Stimulated activated CD4-positive, alpha-beta T cell treated with anti-CD3 and anti-CD28 coated beads, TNF-alpha, amount 100 ng/mL, for 1 hour (primary cell): Measurements from ENCODE around the gene PPM1M.
A peak's percentile ranks its signal among the peaks of the same experiment; 100 is the strongest.

Experiments
- DNase-seq, 3 donors: peaks; one replicate each; pipeline ENCODE4 v3.0.0-alpha.2; 2020; ENCODE audit warnings: low read depth in 3 of 3, low spot score in 1 of 3

PPM1M gene

GRCh38 chr3:52216585-52217408 lies 28.8 kb upstream of the PPM1M start:
- peak in 2 of 3 donors; percentile 40 to 45 for DNase-seq

DNA sequence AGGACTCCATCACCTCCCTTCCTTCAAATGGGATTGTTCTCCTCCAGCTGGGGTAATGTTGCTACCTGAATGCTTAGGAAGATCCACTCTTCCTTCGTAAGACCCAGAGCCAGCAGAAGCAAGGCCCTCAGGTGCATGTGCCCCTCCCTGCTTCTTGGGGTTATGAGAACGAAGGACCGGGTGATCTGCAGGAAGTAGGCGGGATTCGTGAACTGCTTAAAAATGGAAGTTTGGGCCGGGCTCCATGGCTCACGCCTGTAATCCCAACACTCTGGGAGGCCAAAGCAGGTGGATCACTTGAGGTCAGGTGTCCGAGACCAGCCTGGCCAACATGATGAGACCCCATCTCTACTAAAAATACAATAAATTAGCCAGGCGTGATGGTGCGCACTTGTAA lies 28.2 kb upstream of the PPM1M start:
- no peak for DNase-seq

DNA sequence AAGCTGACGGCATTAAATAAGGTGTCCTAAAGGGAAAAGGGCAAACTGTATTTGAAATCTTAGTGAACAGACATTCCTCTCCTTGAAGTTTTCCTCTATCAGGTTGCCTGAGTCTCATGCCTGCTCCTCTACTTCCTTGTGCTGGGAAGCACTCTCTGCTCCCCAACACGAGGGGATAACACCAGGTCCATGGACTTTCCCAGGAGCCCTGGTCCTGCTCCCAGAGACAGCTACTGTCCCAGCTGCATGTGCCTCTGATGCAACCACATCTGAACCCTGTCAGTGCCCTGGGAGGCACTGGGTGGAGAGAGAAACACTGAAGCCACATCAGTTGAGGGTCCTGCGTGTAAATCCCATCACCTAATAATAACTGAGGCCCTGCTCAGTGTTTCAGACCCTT lies 27.5 kb upstream of the PPM1M start:
- DNase-seq = no peak

GRCh38 chr3:52218454-52218853 lies 27.1 kb upstream of the PPM1M start:
- DNase-seq = no peak

DNA sequence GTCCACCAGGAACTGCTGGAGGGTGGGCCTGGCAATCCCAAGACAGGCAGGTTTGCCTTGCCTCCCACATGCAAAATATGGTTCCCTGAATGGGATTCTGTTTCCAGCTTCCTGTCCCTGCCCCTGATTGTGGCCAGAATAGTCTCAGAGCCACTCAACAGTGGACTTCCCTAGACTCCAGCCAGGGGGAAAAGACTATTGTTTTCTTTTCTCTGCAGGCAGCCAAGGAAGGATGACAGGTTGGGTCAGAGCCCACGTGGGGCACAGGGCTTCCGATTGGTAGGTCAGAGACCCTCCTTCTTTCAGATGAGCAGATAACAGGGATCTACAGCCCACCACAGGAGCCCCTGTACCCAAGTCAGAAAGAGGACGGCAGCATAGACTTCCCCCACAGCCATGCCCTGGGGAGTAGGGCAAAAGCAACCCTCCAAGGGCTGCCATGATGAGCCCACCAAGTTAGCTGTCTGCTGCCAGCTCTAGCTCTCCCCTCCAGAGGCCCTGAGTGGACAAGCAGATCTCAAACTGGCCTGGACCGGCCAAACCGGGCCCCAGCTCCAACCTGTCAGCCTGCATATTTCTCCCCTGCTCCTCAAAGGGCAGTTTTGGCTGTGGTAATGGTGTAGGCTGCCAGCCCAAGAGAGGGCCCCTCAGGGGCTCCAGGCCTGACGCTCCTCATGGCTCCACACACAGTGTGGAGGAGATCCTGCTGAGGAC lies 26.5 kb upstream of the PPM1M start:
- DNase-seq = no peak

- DNase-seq = peak; percentile 71 to 89 (median 80)
These were observed 25.1 kb upstream of the PPM1M start for GRCh38 chr3:52220380-52221026.

DNA sequence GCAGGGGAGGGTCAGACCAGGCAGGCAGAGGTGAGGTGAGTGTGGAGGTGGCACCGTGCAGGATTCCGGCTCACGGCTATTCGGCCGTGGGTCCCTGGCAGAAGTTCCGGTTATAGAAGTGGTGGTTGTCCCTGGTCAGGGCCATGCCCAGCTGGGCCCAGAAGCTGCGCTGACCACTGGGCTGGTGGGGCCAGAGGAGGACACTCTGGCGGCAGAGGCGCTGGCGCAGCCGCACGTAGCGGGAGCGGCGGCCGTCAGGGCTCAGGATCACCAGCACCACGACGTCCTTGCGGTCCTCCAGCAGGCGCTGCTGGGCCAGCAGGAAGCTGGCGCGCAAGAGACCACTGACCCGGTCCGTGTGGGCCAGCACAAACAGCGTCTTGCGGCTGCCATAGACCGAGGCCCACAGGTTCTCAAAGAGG lies 24.4 kb upstream of the PPM1M start:
- no peak for DNase-seq

DNA sequence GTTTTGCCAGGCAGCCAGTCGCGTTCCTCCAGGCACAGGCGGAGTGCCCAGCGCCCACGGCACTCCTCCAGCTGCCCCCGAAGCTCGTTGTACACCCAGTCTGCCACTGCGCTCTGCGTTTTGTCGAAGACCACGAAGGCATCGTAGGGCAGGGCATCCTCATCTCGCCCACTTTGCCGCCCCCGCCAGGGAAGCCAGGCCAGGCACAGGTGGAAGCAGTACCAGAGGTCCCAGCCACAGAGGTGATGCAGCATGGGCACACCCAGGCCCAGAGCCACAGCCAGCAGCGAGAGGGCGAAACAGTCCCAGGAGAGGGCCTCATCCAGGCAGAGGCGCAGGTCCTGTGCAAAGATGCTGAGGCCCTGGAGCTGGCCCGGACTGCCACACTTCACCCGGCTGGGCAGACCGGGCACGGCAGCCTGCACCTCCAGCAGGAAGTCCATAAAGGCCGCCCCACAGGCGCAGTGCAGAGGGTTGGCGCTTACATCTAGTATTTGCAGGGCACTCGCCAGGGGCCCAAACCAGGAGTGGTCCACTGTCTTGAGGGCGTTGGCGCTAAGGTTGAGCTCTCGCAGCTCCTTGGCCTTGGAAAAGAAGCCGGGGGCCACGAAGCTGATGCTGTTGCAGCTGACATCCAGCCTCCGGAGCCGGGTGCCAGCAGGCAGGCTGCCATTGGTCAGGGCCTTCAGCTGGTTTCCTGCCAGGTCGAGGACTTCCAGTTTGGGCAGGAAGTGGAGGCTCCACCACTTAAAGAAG lies 23.8 kb upstream of the PPM1M start:
- no peak for DNase-seq

GRCh38 chr3:52222319-52223221 lies 23.0 kb upstream of the PPM1M start:
- no peak for DNase-seq

DNA sequence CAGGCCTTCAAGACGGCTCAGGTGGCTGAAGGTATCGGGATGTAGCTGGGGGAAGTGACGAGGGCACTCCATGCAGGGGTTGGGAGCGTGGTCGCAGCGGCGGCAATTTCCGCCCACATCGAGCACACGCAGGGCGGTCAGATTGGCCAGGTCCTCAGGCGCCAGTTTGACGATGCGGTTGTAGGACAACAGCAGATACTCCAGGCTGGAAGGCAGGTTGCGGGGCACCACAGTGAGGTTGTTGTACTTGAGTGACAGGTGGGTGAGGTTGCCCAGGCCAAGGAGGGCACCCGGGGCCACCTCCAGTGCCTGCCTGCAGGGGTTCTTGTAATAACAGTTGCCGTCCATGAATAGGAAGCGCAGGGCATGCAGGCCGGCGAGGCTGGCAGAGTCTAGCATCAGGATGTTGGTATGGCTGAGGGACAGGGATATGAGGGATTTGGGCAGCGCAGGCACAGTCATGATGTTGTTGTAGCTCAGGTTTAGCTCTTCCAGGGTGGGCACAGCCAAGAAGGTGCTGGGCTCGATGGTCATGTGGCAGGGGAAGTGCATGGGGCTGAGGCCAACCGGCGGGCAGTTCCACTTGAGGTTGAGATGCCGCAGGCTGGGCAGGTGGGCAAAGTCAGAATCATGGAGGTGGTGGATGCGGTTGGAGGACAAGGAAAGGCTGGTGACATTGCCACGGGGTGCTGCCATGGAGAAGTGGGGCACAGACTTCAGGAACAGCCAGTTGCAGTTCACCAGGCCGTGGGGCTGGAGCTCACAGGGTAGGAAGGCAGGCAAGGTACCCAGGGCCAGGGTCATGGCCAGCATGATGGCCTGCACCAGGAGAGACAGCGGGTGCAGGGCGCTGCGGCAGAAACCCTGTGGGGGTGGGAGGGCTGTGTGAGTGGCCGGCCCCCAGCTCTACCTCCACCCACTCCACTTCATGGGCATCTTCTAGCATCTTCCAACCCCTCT lies 21.8 kb upstream of the PPM1M start:
- no peak for DNase-seq

- DNase-seq = no peak
These were observed 19.9 kb upstream of the PPM1M start, which contains the start of gene TLR9 for GRCh38 chr3:52225452-52226228. Gene TLR9, minus strand, starts transcription at chr3:52225645. Its CDS starts 116 bp downstream, at chr3:52225529.

DNA sequence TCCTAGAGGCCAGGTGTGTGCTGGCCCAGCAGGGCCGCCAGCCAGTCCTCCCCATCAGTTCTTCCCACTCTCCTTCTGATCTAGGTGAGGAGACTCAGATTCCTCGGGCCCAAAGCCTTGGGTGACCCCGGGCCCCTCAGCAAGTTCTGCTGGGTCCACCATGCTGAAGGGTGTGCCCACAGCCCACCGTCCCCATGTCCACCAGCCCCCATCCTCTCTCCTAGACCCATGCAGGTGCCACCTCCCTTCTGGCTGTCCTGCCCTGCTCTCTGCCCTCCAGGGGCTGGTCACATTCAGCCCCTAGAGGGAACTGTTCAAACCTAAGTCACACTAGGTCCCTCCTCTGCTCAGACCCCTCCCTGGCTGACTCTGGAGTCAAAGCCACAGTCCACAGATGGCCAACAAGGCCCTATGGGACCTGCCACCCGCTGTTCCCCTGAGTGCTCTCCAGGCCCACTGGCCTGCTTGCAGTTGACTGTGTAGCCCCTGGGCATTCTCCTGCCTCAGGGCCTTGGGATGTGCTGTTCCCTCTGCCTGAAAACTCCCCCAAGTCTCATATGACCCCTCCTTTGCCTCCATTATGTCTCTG lies 19.2 kb upstream of the PPM1M start:
- no peak for DNase-seq

DNA sequence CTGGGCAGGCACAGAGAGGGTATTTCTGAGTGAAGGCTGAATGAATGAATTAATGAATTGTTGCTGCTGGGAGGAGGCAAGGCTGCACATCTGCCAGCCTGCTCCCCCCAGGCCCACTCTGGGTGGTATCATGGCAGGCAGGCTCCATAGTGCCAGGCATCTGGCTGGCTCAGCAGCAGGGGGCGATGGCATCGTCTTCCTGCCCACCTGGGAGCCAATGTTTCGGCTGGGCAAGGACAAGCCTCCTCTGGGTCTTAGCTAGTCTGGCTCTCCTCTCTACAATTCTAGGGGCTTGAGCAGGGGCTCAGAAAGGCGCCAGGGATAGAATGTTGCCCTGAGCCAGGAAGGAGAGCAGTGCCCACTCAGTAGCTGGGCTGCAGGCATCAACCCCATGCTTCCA lies 18.4 kb upstream of the PPM1M start:
- no peak for DNase-seq

- DNase-seq = no peak
These were observed 17.8 kb upstream of the PPM1M start for GRCh38 chr3:52227766-52228165.

DNA sequence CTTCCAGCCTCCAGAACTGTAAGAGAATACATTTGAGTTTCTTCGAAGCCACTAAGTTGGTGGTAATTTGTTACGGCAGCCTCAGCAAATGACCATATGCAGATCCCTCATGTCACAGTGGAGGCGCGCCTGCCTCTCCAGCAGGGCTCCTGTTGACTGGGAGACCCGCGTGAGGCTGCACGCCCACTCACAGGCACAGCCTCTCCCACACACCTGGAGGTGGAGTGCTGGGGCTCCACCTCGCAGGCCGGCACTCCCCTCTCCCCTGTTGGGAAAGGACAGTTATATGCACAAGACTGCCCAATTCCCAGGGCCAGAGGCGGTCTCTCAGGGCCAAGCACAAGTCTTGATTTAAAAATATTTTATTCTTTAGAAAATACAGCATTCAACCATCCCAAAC lies 17.3 kb upstream of the PPM1M start:
- no peak for DNase-seq

DNA sequence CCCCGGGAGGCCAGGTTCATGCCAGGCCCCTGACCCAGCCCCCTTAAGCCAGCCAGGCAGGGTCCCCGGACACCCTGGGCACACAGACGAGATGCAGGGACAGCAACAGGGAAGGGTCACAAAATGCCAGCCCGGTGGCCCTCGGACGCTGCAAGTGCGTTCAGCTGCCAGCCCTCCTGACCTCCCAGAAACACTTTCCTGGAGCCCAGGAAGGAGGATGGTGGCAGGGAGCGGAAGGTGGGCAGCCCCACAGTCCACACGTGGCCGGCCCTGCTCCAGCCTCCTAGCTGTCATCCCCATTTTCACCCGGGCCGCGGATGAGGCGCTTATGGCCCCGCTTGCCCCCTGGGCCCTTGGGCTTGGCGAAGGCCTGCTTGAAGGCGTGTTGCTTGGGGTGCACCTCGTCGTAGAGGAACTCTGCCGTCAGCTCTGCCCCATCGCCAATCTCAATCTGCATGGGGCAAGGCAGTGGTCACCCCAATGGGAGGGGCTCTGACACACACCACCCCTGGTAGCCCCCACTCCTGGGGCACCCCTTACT lies 16.7 kb upstream of the PPM1M start:
- no peak for DNase-seq

- DNase-seq = no peak
These were observed 15.9 kb upstream of the PPM1M start for GRCh38 chr3:52229656-52230055.

DNA sequence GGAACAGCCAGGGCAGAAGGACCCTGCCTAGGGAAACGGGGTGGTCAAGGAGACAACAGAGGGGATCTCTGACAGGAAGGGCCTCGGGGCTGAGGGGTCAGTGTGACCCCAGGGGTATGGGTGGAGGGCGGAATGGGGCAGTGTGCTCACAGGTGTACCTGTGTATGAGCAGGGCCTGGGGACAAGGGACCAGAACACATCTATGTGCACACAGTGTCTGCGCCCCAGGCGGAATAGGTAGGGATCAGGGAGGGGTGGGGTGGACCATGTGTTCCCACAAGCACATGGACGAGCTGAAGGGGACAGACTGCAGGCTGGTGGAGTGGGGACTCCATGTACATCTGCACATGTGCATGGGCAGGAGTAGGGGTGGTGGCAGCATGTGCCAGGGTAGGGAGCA lies 15.1 kb upstream of the PPM1M start:
- DNase-seq = no peak
